DOHH2 (cell line): ENCODE data around the gene ROCK2.
"Not testable (repeated sequence)": the region's sequence is repeated elsewhere in the genome, so short reads cannot be mapped to it uniquely, and the experiment has no call there.

Source experiments
- H3F3A ChIP-seq: fragments of 200-600 bp; sonication (generic), shearing (Covaris generic); 2 replicates; pipeline ENCODE4 v1.6.0; 2016; ENCODE audit warnings: antibody characterized with exemption, mild to moderate bottlenecking; ENCODE audit not compliant: control insufficient read depth, insufficient read depth
- H3K27ac ChIP-seq: fragments of 200-600 bp; sonication (generic); 2 replicates; pipeline ENCODE4 v1.5.1; 2014; ENCODE audit warnings: low read depth, mild to moderate bottlenecking, low read length, moderate library complexity
- H3K27me3 ChIP-seq: fragments of 200-600 bp; sonication (generic); 2 replicates; pipeline ENCODE4 v1.6.1; 2014; ENCODE audit warnings: mild to moderate bottlenecking, low read length, mixed read lengths; ENCODE audit not compliant: control insufficient read depth
- H3K36me3 ChIP-seq: fragments of 200-600 bp; sonication (generic); 2 replicates; pipeline ENCODE4 v1.6.1; 2014; ENCODE audit warnings: mild to moderate bottlenecking, low read length, moderate library complexity, mixed read lengths; ENCODE audit not compliant: control insufficient read depth
- H3K4me1 ChIP-seq: fragments of 200-600 bp; sonication (generic); 2 replicates; pipeline ENCODE4 v1.6.1; 2014; ENCODE audit warnings: mild to moderate bottlenecking, low read length, mixed read lengths; ENCODE audit not compliant: control insufficient read depth
- H3K4me2 ChIP-seq: fragments of 200-600 bp; sonication (generic); 2 replicates; pipeline ENCODE4 v1.6.0; 2014; ENCODE audit warnings: mild to moderate bottlenecking, low read length, moderate library complexity
- H3K4me3 ChIP-seq: fragments of 200-600 bp; sonication (generic); 2 replicates; pipeline ENCODE4 v1.5.1; 2014; ENCODE audit warnings: mild to moderate bottlenecking, low read length, mixed read lengths
- H3K79me2 ChIP-seq: fragments of 200-600 bp; sonication (generic); 2 replicates; pipeline ENCODE4 v1.6.1; 2014; ENCODE audit warnings: mild to moderate bottlenecking, low read length, mixed read lengths; ENCODE audit not compliant: control insufficient read depth
- H3K9me2 ChIP-seq: fragments of 200-600 bp; sonication (generic); replicated peaks from 2 replicates; pipeline ENCODE4 v1.6.1; 2014; ENCODE audit warnings: mild to moderate bottlenecking, low read length, mixed read lengths; ENCODE audit not compliant: control insufficient read depth
- H3K9me3 ChIP-seq: fragments of 200-600 bp; sonication (generic); 2 replicates; pipeline ENCODE4 v1.6.1; 2014; ENCODE audit warnings: antibody characterized with exemption, low read length, mixed read lengths; ENCODE audit not compliant: control insufficient read depth, insufficient read depth
- H4K20me1 ChIP-seq: fragments of 200-600 bp; sonication (generic); 2 replicates; pipeline ENCODE4 v1.6.0; 2014; ENCODE audit warnings: low read depth, mild to moderate bottlenecking, antibody characterized with exemption, low read length, moderate library complexity; ENCODE audit not compliant: control insufficient read depth, insufficient read depth
- CTCF ChIP-seq: fragments of 200-600 bp; sonication (generic); IDR thresholded peaks from one replicate; pipeline ENCODE4 v1.5.1; 2014; ENCODE audit warnings: antibody characterized with exemption, mild to moderate bottlenecking, low read depth, low read length; ENCODE audit not compliant: poor library complexity, severe bottlenecking
- EZH2phosphoT487 ChIP-seq: fragments of 200-600 bp; sonication (generic); IDR thresholded peaks from 2 replicates; pipeline ENCODE4 v1.6.1; 2017; ENCODE audit warnings: borderline replicate concordance, mild to moderate bottlenecking, antibody characterized with exemption, low read length, moderate library complexity, mixed read lengths

ROCK2 gene

DNA sequence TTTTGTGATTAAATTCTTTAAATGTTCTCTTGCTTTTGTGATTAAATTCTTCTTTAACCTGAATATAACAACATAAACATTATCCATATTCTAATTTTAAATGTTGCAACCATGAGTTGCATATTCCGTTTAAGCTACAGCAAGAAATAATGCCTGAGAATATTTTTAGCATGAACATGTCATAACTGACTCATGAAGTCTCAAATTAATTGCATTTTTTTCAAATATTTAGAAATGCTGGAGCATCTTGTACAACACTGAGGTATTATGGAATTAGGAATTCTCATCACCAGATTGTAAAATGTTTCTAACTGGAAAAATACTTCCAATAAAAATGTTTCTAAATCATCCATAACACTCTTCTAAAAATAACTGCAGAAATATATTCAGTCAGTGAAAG lies 14.7 kb downstream of the ROCK2 start:
- H4K20me1 ChIP-seq = peaks cover 11% of the 10 kb centered on the region; the same call in 1 of the 2 replicates
- no peaks in the 10 kb centered on the region for H3K9me2 ChIP-seq
- no peak overlapping the region for H3K4me3 ChIP-seq
- no peak overlapping the region for H3K4me2 ChIP-seq
- no peaks in the 10 kb centered on the region for H3K9me3 ChIP-seq
- TF ChIP-seq EZH2phosphoT487 = no peak
- no peak for TF ChIP-seq CTCF
- H3K27ac ChIP-seq = no peak overlapping the region
- H3F3A ChIP-seq = no peaks in the 10 kb centered on the region
- no peaks in the 10 kb centered on the region for H3K36me3 ChIP-seq
- H3K79me2 ChIP-seq = peaks cover 95% of the 10 kb centered on the region
- peaks cover 3% of the 10 kb centered on the region; the same call in 1 of the 2 replicates for H3K4me1 ChIP-seq
- H3K27me3 ChIP-seq = no peaks in the 10 kb centered on the region

GRCh38 chr2:11328522-11328921 lies 15.9 kb downstream of the ROCK2 start:
- Histone ChIP-seq H4K20me1 (peaks cover 11% of the 10 kb centered on the region; the same call in 1 of the 2 replicates), H3K79me2 (peaks cover 95% of the 10 kb centered on the region)

GRCh38 chr2:11327871-11328270 lies 16.6 kb downstream of the ROCK2 start:
- Histone ChIP-seq H3K4me1 (peaks cover 3% of the 10 kb centered on the region; the same call in 1 of the 2 replicates), H3K27me3 (no peaks in the 10 kb centered on the region), H3K27ac (no peak overlapping the region), H3K9me3 (no peaks in the 10 kb centered on the region), H3K4me3 (no peak overlapping the region), H4K20me1 (peaks cover 11% of the 10 kb centered on the region; the same call in 1 of the 2 replicates), H3K36me3 (no peaks in the 10 kb centered on the region), H3F3A (no peaks in the 10 kb centered on the region), H3K79me2 (peaks cover 95% of the 10 kb centered on the region), H3K4me2 (no peak overlapping the region), H3K9me2 (no peaks in the 10 kb centered on the region)
- TF ChIP-seq EZH2phosphoT487 = no peak
- no peak for TF ChIP-seq CTCF

More at GRCh38 chr2:11328522-11328921, 15.9 kb downstream of the ROCK2 start:
- not testable (repeated sequence) for H3K27ac ChIP-seq, H3K27me3 ChIP-seq, H3K9me3 ChIP-seq, H3K4me2 ChIP-seq, H3K4me1 ChIP-seq, H3F3A ChIP-seq, H3K4me3 ChIP-seq, H3K36me3 ChIP-seq, H3K9me2 ChIP-seq

DNA sequence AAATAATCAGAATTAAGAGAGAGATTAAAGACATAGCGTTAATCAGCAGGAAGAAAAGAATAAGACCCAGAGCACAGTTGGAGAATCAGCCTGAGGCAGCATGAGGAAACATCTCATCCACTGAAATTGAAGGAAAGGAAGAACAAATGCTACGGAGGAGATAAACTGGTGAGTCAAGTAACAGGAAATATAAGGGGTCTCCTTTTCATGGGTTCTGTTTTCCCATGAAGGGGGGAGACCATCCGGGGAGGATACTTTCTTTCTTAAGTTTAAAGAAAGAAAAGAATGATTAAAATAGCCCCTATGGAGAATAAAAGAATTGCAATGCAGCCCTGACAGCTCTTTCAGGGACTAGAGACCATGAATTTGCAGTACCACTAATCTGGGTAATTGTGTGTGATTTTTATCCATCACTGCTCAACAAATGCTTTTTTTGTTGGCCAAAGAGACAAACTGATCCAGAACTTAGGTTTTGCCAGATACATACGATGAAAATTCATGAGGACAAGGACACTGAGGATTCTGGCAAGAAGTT lies 17.7 kb downstream of the ROCK2 start:
- Histone ChIP-seq H3K27ac (no peak overlapping the region), H3K4me1 (peaks cover 3% of the 10 kb centered on the region; the same call in 1 of the 2 replicates), H3K36me3 (no peaks in the 10 kb centered on the region), H4K20me1 (peaks cover 11% of the 10 kb centered on the region; the same call in 1 of the 2 replicates), H3K9me3 (no peaks in the 10 kb centered on the region), H3K79me2 (peaks cover 95% of the 10 kb centered on the region), H3K27me3 (no peaks in the 10 kb centered on the region), H3K4me3 (no peak overlapping the region), H3K9me2 (no peaks in the 10 kb centered on the region), H3F3A (no peaks in the 10 kb centered on the region), H3K4me2 (no peak overlapping the region)
- no peak for TF ChIP-seq CTCF
- no peak for TF ChIP-seq EZH2phosphoT487
